HCEC 1CT (cell line): ENCODE results near the gene ANKS1B.
A peak's percentile ranks its signal among the peaks of the same experiment; 100 is the strongest.
"Not testable (repeated sequence)": the region's sequence is repeated elsewhere in the genome, so short reads cannot be mapped to it uniquely, and the experiment has no call there.

ENCODE experiments used
- DNase-seq: peaks from one replicate; pipeline ENCODE4 v3.0.0-alpha.2; 2017

ANKS1B gene

GRCh38 chr12:99036566-99036965, 948.2 kb downstream of the ANKS1B start:
- DNase-seq: no peak

DNA sequence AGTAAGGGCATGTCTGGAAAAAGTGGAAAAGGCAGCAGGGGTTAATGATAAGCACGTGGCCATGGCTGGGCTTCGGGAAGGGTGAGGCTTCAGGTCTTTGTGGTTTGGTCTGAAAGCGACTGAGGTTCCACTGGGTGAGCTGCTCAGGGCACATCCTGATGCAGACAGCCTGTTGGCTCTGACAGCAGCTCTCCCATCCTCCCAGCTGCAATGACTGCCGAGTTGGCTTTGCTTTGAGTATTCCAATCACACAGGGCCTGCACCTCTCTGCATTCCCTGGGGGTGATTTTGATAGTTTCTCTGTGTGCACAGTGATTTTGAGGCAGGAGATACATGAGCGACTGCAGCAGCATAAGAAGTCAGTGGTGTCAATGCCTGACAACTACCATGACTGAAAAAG, 948.9 kb downstream of the ANKS1B start:
- DNase-seq: no peak

GRCh38 chr12:99034201-99034600, 950.5 kb downstream of the ANKS1B start:
- DNase-seq: not testable (repeated sequence)

DNA sequence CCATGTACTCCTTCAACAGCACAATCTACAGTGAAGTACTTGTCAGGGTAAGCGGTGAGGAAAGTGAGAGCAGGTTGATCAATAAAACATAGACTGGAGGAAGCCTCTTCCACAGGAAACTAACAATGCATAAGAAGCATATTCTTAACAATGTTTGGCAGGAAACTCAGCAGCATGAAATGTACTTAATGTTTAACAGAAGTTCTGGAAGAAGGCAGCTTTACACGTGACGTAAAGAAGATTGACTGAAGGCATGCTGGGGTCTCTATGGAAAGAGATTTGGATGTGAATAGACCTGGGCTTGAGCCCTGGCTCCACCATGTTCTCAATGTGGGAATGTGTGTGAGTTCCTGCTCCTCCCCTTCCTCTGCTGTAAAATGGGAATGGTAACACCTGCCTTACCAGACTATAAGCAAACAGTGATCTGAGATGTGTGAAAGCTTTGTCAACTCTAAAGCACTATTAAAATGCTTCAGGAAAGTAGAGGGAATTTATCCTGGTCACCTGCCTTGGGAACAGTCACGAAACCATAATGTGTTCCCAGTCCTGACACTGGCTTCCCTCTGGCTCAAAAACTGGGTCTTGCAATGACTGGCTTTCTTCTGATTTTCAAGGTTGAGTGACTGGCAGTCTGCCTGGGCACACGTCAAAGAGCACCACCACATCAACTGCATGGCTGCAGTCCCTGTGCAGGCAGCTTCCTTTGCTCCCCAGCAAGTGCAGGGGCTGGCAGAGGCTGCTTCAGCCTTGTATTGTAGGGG, 955.0 kb downstream of the ANKS1B start:
- no peak for DNase-seq

- DNase-seq: no peak
Measured at GRCh38 chr12:99027461-99027860, 957.3 kb downstream of the ANKS1B start.

DNA sequence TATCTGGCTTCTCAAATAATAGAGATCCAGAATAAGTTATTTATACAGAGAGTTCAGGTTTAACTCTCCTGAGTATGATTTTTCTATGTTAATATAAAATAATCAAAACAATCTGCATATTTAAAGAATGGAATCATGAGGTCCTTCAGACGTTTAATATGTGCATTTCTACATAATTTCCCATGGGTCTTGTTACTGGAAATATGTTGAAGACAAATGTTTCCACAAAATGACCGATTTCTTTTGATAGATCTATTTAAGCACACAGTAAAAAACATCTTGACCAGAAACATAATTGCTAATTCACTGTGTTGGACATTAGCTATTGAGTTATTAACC, 957.7 kb downstream of the ANKS1B start:
- DNase-seq: no peak

DNA sequence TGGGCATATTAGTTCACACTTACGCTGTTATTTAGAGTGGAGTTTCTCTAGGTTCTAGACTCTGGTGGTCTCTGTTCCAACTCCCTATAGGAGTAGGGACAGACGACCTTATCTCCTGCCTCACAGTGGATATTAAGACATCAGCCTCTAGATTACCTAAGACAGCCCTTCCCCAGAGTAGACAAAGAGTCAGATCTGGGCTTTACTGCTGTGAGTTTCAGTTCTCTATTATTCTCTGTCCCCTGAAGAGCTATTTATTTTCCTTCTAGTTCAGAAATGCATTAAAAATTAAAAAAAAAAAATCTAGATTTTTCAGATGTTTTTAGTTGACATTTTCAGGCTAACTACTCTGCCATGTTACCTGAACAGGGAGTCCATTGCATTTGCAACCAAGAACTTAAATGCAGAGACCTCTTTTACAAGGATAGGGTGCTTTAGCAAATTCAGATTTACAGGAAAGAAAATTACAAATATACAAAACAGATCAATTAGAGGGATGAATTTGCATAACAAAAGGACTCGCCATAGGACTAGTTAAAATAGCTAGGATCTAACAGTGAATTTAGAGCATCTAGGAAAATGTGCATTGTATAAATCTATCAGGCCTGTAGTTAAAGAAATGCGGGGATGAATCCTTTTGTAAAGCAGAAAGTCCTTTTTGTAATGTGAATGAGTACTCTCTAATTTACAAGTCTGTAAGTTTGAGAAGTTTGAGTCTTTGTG, 958.2 kb downstream of the ANKS1B start:
- no peak for DNase-seq

DNA sequence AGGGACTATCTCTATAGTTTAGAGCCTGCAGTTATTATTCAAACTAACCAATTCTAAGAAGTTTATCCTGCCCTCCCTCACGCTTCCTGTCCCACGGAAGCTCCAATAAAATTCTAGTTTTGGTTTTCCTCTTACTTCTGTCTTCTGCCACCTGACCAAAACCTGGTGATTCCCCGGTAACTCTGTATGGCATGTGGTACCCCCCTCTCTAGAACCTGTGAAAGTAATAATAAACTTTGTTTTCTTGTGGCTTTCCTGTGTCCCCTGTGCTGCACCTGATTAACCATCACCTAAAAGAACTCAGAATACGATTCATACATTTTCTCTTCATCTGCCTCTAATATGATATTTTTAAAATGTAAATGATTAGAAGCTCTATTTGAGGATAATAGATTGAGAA, 959.9 kb downstream of the ANKS1B start:
- no peak for DNase-seq

DNA sequence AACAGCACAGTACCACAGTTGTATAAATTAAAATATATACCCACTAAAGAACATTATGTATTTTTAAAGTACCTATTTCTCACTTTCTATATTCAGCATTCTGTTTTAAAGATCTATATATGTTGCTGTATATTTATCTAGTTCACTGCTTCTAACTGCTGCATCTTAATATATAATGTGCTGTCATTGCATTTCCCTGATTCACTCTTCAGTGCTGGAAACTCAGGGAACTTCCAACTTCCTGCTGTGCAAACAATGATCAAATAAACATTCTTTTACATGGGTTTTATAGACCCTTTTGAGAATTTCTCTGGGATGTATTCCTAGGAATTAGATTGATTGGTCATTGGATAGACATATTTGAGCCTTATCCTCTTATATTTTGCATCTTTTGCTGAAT, 960.5 kb downstream of the ANKS1B start:
- no peak for DNase-seq

DNA sequence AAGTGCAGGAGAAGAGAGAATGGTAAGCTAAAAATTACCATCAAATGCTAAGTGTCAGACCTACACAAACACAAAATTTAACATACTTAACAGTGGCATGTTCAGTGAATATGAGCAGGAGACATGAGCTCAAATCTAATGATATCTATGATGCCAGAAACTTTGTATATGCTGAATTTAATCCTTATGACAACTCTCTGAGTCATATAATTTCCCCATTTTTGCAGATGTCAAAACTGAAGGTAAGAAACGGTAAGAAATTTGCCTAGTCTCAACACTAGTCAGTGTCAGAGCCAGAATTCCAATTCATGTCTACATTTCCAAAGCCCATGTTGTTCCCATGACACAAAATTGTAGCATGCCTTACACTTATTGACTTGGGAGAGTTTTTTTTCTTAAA, 963.9 kb downstream of the ANKS1B start:
- DNase-seq: no peak

GRCh38 chr12:99019798-99020197, 964.9 kb downstream of the ANKS1B start:
- no peak for DNase-seq

DNA sequence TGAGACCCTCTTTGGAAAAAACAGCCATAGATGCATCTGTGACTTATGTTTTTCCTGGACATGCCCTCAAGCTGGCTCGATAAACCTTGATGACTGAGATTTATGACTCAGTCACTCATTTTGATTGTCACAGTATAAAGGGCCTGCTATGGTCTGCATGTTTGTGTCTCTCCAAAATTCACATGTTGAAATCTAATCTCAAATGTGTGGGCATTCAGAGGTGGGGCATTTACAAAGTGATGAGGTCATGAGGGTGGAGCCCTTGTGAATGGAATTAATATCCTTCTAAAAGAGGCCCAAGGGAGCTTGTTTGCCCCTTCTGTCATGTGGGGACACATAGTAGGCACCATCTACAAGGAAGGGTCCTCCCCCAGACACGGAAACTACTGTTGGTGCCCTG, 966.8 kb downstream of the ANKS1B start:
- no peak for DNase-seq

GRCh38 chr12:99009654-99010296, 975.0 kb downstream of the ANKS1B start:
- no peak for DNase-seq

- DNase-seq: no peak
Measured at GRCh38 chr12:99005601-99006000, 979.1 kb downstream of the ANKS1B start.

- DNase-seq: no peak
Measured at GRCh38 chr12:99004799-99005466, 979.8 kb downstream of the ANKS1B start.

DNA sequence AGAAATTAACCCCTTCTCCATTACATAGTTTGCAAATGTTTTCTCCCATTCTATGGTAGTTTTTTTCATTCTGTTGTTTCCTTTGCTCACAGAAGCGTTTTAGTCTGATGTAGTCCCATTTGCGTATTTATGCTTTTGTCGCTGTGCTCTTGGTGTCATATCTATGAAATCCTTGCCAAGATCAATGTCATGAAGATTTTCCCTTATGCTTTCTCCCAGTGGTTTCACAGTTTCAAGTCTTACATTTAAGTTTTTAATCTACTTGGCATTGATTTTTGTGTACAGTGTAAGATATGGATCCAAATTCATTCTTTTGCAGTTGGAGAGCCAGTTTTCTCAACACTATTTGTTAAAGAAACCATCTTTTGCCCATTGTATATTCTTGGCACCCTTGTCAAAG, 982.0 kb downstream of the ANKS1B start:
- DNase-seq: no peak

GRCh38 chr12:99002156-99002555, 982.6 kb downstream of the ANKS1B start:
- no peak for DNase-seq

DNA sequence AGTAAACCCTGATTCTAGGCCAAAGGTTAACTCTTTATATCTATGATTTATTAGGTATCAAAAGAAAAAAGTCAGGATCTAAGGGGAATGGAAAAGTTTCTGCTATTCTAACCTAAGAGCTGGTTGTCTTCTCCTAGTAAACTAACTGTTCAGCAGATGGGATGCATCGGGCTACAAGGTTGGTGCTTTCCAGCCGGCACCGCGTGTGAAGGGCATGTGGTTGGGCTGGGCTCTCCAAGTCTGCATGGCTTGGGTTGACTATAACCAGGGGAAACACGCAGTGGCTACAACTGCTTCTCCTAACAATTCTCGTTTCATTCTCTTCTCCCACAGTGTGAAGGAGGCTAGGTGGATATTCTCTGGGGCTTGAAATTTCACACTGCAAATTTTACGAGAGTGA, 985.2 kb downstream of the ANKS1B start:
- DNase-seq: no peak

DNA sequence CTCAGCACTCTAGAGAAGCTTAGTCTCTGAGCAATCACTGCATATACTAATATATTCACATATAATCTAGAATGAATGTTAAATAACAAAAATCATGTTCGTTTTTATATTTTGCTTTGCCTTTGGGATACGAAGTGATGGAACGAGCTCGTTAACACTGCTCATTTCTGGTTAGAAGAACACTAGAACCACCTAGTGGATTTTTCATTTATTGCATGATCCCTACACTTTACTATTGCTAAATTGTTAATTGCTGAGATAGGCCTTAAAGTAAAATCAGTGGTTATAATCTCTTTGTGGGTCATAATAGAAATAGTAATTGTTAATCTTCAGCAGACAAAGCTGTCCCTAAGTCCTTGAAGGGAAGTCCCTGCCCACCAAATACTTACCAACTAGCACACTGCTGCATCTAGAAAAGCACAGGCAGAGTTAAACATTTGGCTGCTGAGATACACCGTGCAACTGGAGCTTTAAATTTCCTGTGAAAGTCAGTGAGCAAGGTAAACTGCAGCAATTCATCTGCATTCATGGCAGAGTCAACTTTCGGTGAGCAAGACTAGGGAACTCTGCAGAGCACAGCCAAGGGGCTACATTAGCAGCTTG, 985.9 kb downstream of the ANKS1B start:
- DNase-seq: peak; percentile 41

- DNase-seq: no peak
Measured at GRCh38 chr12:98997899-98998298, 986.8 kb downstream of the ANKS1B start.

GRCh38 chr12:98990648-98991047, 994.1 kb downstream of the ANKS1B start:
- DNase-seq: no peak

- DNase-seq: no peak
Measured at GRCh38 chr12:98985156-98985555, 999.6 kb downstream of the ANKS1B start.

- DNase-seq: no peak
Measured at GRCh38 chr12:98983647-98984046, 1001.1 kb downstream of the ANKS1B start.
